ENCODE measurements around the gene RAP1GAP.

RAP1GAP gene

DNA sequence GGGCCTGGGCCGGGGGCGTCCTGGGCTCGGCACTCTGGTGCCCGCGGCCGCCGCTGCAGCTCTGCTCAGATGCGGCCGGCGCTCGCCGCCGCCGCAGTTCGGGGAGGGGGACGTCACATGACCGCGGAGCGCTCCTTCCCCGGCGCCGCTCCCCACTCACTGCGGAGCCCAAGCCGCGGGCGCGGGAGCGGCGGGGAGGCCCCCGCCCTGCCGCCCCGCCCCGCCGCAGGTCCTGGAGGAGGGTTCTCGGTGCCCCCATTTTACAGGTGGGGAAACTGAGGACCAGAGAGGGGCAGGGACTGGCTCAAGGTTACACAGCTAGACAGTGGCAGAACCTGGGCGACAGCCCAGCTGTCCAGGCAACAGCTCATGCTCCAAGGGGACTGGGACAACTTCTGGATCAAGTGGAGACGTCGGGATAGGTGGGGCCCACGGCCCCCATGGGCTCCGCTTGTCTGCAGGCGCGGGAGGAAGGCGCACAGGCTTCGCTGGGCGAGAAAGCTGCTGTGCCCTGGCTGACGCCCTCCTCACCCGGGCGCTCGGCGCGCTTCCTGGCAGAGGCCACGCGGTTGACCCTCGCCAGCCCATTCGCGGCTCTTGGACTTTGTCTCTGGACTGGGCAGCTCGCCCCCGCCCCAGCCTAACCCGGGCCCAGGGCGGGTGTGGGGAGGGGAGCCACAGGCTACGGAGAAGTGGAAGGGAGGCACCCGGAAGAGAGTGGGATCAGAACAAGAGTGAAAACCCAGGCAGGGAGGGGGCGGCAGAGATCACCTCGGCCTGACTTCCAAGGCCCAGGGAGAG lies at the start of gene RAP1GAP:
RAP1GAP (minus strand) TSS at position 100 of the 801 bp plus-strand sequence. CDS start 49,325 bp downstream, outside the sequence.
- peak within 1 kb of the TSS; percentile 52 to 75 (median 72) for H3K9ac ChIP-seq
- H3K4me1 ChIP-seq: peaks cover 71 to 92% (median 82%) of the 10 kb centered on the region in 10 experiments
- H3K9me3 ChIP-seq (replicated peaks in 1 of 11): no peaks in the 10 kb centered on the region
- no peak for TF ChIP-seq Cebpa-rat (IDR thresholded peaks at IDR 0.05)
- H4K20me1 ChIP-seq: peaks cover 0 to 66% (median 16%) of the 10 kb centered on the region in 11 experiments; a peak in 13 of 22 replicates
- H3K36me3 ChIP-seq: no peaks in the 10 kb centered on the region
- peak within 1 kb of the TSS; percentile 54 to 71 (median 62) for H3K4me3 ChIP-seq
- H3K4me2 ChIP-seq: peak within 1 kb of the TSS; percentile 86 to 99 (median 98)
- peaks cover 0 to 25% (median 16%) of the 10 kb centered on the region in 11 experiments; a peak in 16 of 22 replicates for H3K27me3 ChIP-seq
- peak within 1 kb of the TSS; percentile 24 to 72 (median 57); a peak in 20 of 22 replicates for H3K27ac ChIP-seq

DNA sequence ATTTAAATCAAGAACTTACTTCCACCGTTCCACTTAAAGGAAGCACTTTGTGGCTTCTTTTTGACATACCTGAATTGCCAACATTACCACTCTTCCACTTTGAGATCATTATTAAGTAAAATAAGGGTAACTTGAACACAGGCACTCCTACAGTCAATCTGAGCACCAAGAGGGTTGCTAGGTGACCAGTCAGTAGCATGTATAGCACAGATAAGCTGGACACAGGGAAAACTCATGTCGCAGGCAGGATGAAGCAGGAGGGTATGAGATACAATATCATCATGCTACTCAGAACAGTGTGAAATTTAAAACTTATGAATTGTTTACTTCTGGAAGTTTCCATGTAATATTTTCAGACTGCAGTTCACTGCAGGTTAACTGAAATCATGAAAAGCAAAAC lies 47.0 kb upstream of the RAP1GAP start:
- Histone ChIP-seq H3K27ac (no peak overlapping the region), H3K9me3 (replicated peaks in 1 of 11) (no peaks in the 10 kb centered on the region)
- TF ChIP-seq Cebpa-rat (IDR thresholded peaks at IDR 0.05): no peak

DNA sequence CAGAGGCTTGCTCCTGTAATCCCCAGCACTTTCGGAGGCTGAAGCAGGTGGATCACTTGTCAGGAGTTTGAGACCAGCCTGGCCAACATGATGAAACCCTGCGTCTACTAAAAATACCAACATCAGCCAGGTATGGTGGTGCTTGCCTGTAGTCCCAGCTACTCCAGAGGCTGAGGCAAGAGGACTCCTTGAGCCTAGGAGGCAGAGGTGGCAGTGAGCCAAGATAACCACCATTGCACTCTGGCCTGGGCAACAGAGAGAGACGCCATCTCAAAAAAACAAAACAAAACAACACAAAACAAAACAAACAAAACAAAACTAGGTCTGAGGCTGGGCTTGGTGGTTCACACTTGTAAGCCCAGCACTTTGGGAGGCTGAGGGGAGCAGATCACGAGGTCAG lies 38.7 kb upstream of the RAP1GAP start:
- H3K4me1 ChIP-seq: peaks cover 16 to 46% (median 30%) of the 10 kb centered on the region in 10 experiments
- no peak overlapping the region for H3K4me3 ChIP-seq
- TF ChIP-seq Cebpa-rat (IDR thresholded peaks at IDR 0.05): no peak
- peak overlapping the region in 4 of 11 experiments; percentile 50 to 69 (median 60); a peak in 5 of 22 replicates for H3K4me2 ChIP-seq
- no peaks in the 10 kb centered on the region for H3K27me3 ChIP-seq
- peaks cover 0 to 13% (median 4%) of the 10 kb centered on the region in 11 experiments; a peak in 7 of 22 replicates for H4K20me1 ChIP-seq
- no peak overlapping the region for H3K27ac ChIP-seq
- H3K36me3 ChIP-seq: peaks cover 65 to 97% (median 82%) of the 10 kb centered on the region in 11 experiments
- H3K9ac ChIP-seq: no peak overlapping the region
- no peaks in the 10 kb centered on the region for H3K9me3 ChIP-seq (replicated peaks in 1 of 11)

More for the DNA sequence above, 47.0 kb upstream of the RAP1GAP start:
- H3K4me3 ChIP-seq: no peak overlapping the region
- peaks cover 0 to 9% (median 5%) of the 10 kb centered on the region in 10 experiments; a peak in 11 of 20 replicates for H3K4me1 ChIP-seq
- H3K27me3 ChIP-seq: no peaks in the 10 kb centered on the region
- peaks cover 0 to 13% (median 3%) of the 10 kb centered on the region in 11 experiments; a peak in 5 of 22 replicates for H4K20me1 ChIP-seq
- peaks cover 96 to 100% (median 98%) of the 10 kb centered on the region in 11 experiments for H3K36me3 ChIP-seq
- no peak overlapping the region for H3K9ac ChIP-seq
- H3K4me2 ChIP-seq: no peak overlapping the region

DNA sequence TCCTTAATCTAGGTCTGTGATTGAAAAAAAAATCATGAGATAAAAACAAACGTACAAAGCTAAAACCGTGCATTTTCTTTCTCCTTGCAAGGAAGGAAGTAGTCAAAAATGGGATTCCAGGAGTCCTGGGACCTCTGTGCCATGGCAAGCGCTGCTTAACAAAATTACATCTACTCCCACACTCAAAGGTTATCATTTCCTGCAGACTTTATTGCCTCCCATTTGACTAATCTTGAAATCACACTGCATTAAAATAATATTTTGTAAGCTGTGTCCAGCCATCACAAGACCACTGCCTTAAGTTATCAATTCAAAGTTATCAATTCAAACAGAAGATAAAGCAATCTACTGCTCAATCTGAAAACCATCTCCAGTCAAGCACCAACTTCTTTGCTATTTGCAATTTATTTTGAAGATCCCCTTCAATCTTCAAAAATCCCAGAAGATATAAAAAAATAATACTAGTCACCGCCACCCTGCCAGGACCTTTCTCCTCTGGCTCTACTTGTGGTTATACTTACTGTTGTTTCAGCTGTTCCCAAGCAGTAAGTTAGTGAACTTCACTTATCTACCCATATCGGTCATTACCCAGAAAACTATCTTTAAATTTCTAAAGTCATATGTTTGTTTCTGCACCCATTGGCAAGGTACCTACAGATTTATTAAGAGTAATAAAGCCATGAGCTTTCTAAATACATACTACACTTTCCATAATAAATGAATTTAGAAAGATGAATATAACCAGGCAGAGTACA lies 38.1 kb upstream of the RAP1GAP start:
- H3K4me2 ChIP-seq: peak overlapping the region; percentile 26 to 72 (median 57); a peak in 21 of 22 replicates
- H3K36me3 ChIP-seq: peaks cover 67 to 98% (median 84%) of the 10 kb centered on the region in 11 experiments
- peak overlapping the region in 1 of 11 experiments; percentile 26; a peak in 1 of 22 replicates for H3K27ac ChIP-seq
- TF ChIP-seq Cebpa-rat (IDR thresholded peaks at IDR 0.05): no peak
- no peaks in the 10 kb centered on the region for H3K9me3 ChIP-seq (replicated peaks in 1 of 11)
- H3K4me3 ChIP-seq: no peak overlapping the region
- peaks cover 16 to 46% (median 30%) of the 10 kb centered on the region in 10 experiments for H3K4me1 ChIP-seq
- H3K9ac ChIP-seq: peak overlapping the region in 2 of 11 experiments; percentile 10 to 32; a peak in 4 of 22 replicates
- H3K27me3 ChIP-seq: no peaks in the 10 kb centered on the region
- H4K20me1 ChIP-seq: peaks cover 0 to 19% (median 4%) of the 10 kb centered on the region in 11 experiments; a peak in 7 of 22 replicates

DNA sequence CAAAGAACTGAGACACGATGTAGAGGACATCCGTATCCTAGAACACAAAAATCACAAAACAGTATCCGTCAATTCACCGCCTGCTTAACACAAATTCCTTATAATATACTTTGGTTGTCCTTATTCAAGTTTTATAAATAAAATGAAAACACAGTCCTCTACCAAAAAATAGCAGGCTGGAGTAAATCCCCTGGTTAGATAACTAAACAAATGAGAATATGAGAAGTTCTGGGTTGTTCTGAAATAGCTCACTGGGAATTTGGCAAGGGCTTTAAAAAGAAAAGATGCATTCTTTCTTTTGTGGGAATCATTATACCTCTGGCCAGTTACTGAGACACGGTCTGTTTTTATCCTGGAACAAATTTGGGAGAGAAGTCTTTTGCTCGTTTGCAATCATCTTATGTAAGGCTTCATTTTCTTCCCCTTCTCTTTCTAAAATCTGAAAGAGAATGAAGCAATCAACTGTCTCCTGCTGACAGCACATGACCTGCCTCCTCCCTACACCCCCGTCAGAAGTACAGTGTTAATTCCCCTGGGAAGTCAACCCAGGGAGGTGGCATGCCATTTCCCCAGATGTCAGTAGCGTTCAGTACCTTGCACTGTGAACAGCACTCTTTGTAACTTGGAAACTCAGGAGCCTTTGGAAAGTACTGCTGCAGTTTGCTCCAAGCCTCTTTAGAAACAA lies 37.1 kb upstream of the RAP1GAP start:
- Histone ChIP-seq H3K4me3 (no peak overlapping the region), H3K36me3 (peaks cover 67 to 98% (median 84%) of the 10 kb centered on the region in 11 experiments), H3K4me2 (peak overlapping the region; percentile 26 to 72 (median 57)), H3K27ac (peak overlapping the region in 10 of 11 experiments; percentile 9 to 55 (median 40); a peak in 12 of 22 replicates), H3K9ac (peak overlapping the region in 7 of 11 experiments; percentile 10 to 32 (median 14); a peak in 8 of 22 replicates), H3K27me3 (no peaks in the 10 kb centered on the region), H4K20me1 (peaks cover 0 to 15% (median under 1%) of the 10 kb centered on the region in 11 experiments; a peak in 6 of 22 replicates), H3K4me1 (peaks cover 16 to 46% (median 30%) of the 10 kb centered on the region in 10 experiments), H3K9me3 (replicated peaks in 1 of 11) (no peaks in the 10 kb centered on the region)
- TF ChIP-seq Cebpa-rat (IDR thresholded peaks at IDR 0.05): peak in 10 of 11 experiments; percentile 13 to 80 (median 34); a peak in 7 of 22 replicates

DNA sequence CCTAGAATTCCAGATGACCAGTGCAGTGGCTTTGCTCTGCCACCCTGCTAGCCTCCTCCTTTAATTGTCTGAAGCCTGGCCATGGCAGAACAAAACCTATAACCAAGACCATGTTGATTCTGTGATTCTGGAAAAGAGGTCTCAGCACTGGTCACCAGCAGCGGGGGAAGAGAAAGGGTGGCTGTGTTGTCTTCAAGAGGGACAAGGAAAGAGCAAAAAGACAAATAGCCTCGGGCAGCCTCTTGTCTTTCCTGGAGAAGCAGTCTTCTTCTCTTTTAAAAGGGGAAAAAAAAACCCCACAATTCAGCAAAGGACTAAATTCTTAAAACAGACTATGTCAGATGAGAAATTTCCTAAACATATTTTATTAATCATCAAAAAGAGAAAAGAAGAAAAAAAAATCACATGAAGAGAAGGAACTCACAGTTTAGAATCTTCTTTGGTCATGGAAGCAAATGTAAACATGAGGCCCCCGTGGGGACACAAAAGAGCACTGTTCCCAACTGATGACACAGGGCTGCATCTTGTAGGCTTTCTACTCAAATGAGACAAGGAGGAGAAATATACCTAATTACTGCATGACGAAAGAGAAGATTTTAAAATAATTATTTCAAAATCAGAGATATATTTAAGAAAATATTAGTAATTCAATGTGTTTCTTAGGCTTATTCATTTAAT lies 36.3 kb upstream of the RAP1GAP start:
- peaks cover 0 to 18% (median 0%) of the 10 kb centered on the region in 11 experiments; a peak in 6 of 22 replicates for H4K20me1 ChIP-seq
- H3K36me3 ChIP-seq: peaks cover 67 to 98% (median 85%) of the 10 kb centered on the region in 11 experiments
- H3K4me2 ChIP-seq: peak overlapping the region in 1 of 11 experiments; percentile 71; a peak in 3 of 22 replicates
- no peak overlapping the region for H3K4me3 ChIP-seq
- H3K27ac ChIP-seq: peak overlapping the region in 10 of 11 experiments; percentile 8 to 55 (median 34); a peak in 16 of 22 replicates
- TF ChIP-seq Cebpa-rat (IDR thresholded peaks at IDR 0.05): no peak
- peaks cover 19 to 48% (median 32%) of the 10 kb centered on the region in 10 experiments for H3K4me1 ChIP-seq
- no peaks in the 10 kb centered on the region for H3K27me3 ChIP-seq
- H3K9ac ChIP-seq: peak overlapping the region in 4 of 11 experiments; percentile 10 to 49 (median 38); a peak in 3 of 22 replicates
- H3K9me3 ChIP-seq (replicated peaks in 1 of 11): no peaks in the 10 kb centered on the region

DNA sequence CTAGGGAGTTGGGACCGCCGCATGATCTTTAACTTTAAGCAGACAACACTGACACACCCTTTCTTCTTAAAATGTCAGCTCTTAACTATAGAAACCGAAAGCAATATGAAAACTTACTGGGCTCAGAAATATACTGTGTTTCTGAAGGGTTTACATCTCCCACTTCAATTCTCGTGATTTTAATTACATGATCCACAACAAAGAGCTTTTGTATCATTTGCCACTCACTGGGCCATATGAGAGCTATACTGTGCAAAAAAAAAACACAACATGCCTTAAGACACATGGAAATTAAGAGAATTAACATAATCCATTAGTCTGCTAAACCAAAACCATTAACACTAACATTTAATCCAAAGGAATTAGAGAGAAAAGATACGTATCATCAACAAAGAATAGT lies 35.0 kb upstream of the RAP1GAP start:
- peaks cover 73 to 98% (median 90%) of the 10 kb centered on the region in 11 experiments for H3K36me3 ChIP-seq
- peak overlapping the region in 3 of 11 experiments; percentile 26 to 58 (median 33); a peak in 4 of 22 replicates for H3K27ac ChIP-seq
- no peak overlapping the region for H3K4me2 ChIP-seq
- peaks cover 0 to 22% (median 0%) of the 10 kb centered on the region in 11 experiments; a peak in 6 of 22 replicates for H4K20me1 ChIP-seq
- no peaks in the 10 kb centered on the region for H3K27me3 ChIP-seq
- H3K4me1 ChIP-seq: peaks cover 23 to 49% (median 32%) of the 10 kb centered on the region in 10 experiments
- no peaks in the 10 kb centered on the region for H3K9me3 ChIP-seq (replicated peaks in 1 of 11)
- H3K9ac ChIP-seq: peak overlapping the region in 1 of 11 experiments; percentile 30; a peak in 2 of 22 replicates
- TF ChIP-seq Cebpa-rat (IDR thresholded peaks at IDR 0.05): no peak
- H3K4me3 ChIP-seq: no peak overlapping the region
